Peyer's patch (tissue), 4 donors: ENCODE results near the gene AKAP6. TPM values are rescaled to one million over a fixed set of nuclear protein-coding genes. Genes with fewer than 3 reads are reported as not detected.

Source experiments
- DNase-seq, 3 donors: peaks; one replicate each; pipeline ENCODE4 v3.0.0-alpha.2; 2017 to 2019
- H3K27ac ChIP-seq, 4 donors: fragments of 200-600 bp; sonication (generic); one replicate each; pipeline ENCODE4 v1.5.1; 2016 to 2019
- H3K27me3 ChIP-seq, 2 donors: fragments of 200-600 bp; sonication (generic); one replicate each; pipeline ENCODE4 v1.5.1; 2019
- H3K36me3 ChIP-seq, 3 donors: fragments of 200-600 bp; sonication (generic); one replicate each; pipeline ENCODE4 v1.5.1; 2016 to 2019
- H3K4me1 ChIP-seq, 4 donors: fragments of 200-600 bp; sonication (generic); one replicate each; pipeline ENCODE4 v1.5.1; 2016 to 2019
- H3K4me3 ChIP-seq, 4 donors: fragments of 200-600 bp; sonication (generic); 1 replicate in 3 of 4; 2 replicates in 1 of 4; pipeline ENCODE4 v1.5.1; 2016 to 2019; ENCODE audit warnings: mild to moderate bottlenecking in 1 of 4
- H3K9me3 ChIP-seq, 4 donors: fragments of 200-600 bp; sonication (generic); one replicate each; pipeline ENCODE4 v1.5.1; 2016 to 2019; ENCODE audit warnings: mild to moderate bottlenecking in 1 of 4
- CTCF ChIP-seq, 6 experiments: fragments of 450-650 bp in 4 of 6; fragments of 200-600 bp in 2 of 6; sonication (generic) in 1 of 6; IDR thresholded peaks; one replicate each; pipeline ENCODE4 v1.5.1; 2017 to 2019; ENCODE audit warnings: antibody characterized with exemption in 6 of 6, mild to moderate bottlenecking in 3 of 6, moderate library complexity in 1 of 6
- POLR2A ChIP-seq, 2 donors: fragments of 450-650 bp; IDR thresholded peaks; one replicate each; pipeline ENCODE4 v1.5.1; 2017; ENCODE audit warnings: antibody characterized with exemption in 2 of 2, mild to moderate bottlenecking in 2 of 2, moderate library complexity in 2 of 2
- total RNA-seq, 4 donors: library from RNA; depleted of rRNA; stranded (reverse); fragments of >200 nt; gene quantifications; one replicate each; pipeline ENCODE4 v1.1.0, GENCODE V29; 2016

Gene AKAP6
- total RNA-seq, 4 donors from 2014 or later, result 7.6 to 21.5 (median 12.2) TPM

GRCh38 chr14:32654106-32654505 lies 325.0 kb downstream of the AKAP6 start:
- no peak for TF ChIP-seq CTCF (IDR thresholded peaks at IDR 0.05)
- no peak for TF ChIP-seq POLR2A (IDR thresholded peaks at IDR 0.05)
- no peak overlapping the region for H3K4me3 ChIP-seq
- no peak overlapping the region for H3K27ac ChIP-seq
- no peaks in the 10 kb centered on the region for H3K36me3 ChIP-seq
- H3K9me3 ChIP-seq, result no peaks in the 10 kb centered on the region
- DNase-seq, result no peak
- H3K4me1 ChIP-seq, result no peaks in the 10 kb centered on the region
- H3K27me3 ChIP-seq, result no peaks in the 10 kb centered on the region

- Histone ChIP-seq H3K36me3 (no peaks in the 10 kb centered on the region), H3K27ac (no peak overlapping the region), H3K4me3 (no peak overlapping the region), H3K4me1 (no peaks in the 10 kb centered on the region), H3K27me3 (no peaks in the 10 kb centered on the region), H3K9me3 (no peaks in the 10 kb centered on the region)
- TF ChIP-seq POLR2A (IDR thresholded peaks at IDR 0.05) (no peak), CTCF (IDR thresholded peaks at IDR 0.05) (no peak)
- DNase-seq, result no peak
These were observed 327.5 kb downstream of the AKAP6 start for GRCh38 chr14:32656601-32657000.

GRCh38 chr14:32657081-32657480 lies 328.0 kb downstream of the AKAP6 start:
- Histone ChIP-seq H3K27me3 (no peaks in the 10 kb centered on the region), H3K36me3 (no peaks in the 10 kb centered on the region), H3K9me3 (no peaks in the 10 kb centered on the region), H3K27ac (no peak overlapping the region), H3K4me1 (no peaks in the 10 kb centered on the region), H3K4me3 (no peak overlapping the region)
- TF ChIP-seq CTCF (IDR thresholded peaks at IDR 0.05) (no peak), POLR2A (IDR thresholded peaks at IDR 0.05) (no peak)
- peak in 1 of 3 donors; percentile 49 for DNase-seq

- no peak overlapping the region for H3K4me3 ChIP-seq
- no peak for TF ChIP-seq CTCF (IDR thresholded peaks at IDR 0.05)
- no peak for TF ChIP-seq POLR2A (IDR thresholded peaks at IDR 0.05)
- no peaks in the 10 kb centered on the region for H3K36me3 ChIP-seq
- H3K27ac ChIP-seq, result no peak overlapping the region
- no peaks in the 10 kb centered on the region for H3K27me3 ChIP-seq
- no peaks in the 10 kb centered on the region for H3K4me1 ChIP-seq
- no peak for DNase-seq
- no peaks in the 10 kb centered on the region for H3K9me3 ChIP-seq
These were observed 332.1 kb downstream of the AKAP6 start for GRCh38 chr14:32661216-32661615.

GRCh38 chr14:32662211-32662610 lies 333.1 kb downstream of the AKAP6 start:
- H3K9me3 ChIP-seq, result no peaks in the 10 kb centered on the region
- no peak for DNase-seq
- TF ChIP-seq CTCF (IDR thresholded peaks at IDR 0.05) (no peak), POLR2A (IDR thresholded peaks at IDR 0.05) (no peak)
- no peaks in the 10 kb centered on the region for H3K4me1 ChIP-seq
- H3K27me3 ChIP-seq, result no peaks in the 10 kb centered on the region
- no peak overlapping the region for H3K27ac ChIP-seq
- no peaks in the 10 kb centered on the region for H3K36me3 ChIP-seq
- no peak overlapping the region for H3K4me3 ChIP-seq

- DNase-seq, result no peak
- TF ChIP-seq POLR2A (IDR thresholded peaks at IDR 0.05) (no peak), CTCF (IDR thresholded peaks at IDR 0.05) (no peak)
- Histone ChIP-seq H3K4me3 (no peak overlapping the region), H3K27me3 (no peaks in the 10 kb centered on the region), H3K36me3 (no peaks in the 10 kb centered on the region), H3K4me1 (no peaks in the 10 kb centered on the region), H3K9me3 (no peaks in the 10 kb centered on the region), H3K27ac (no peak overlapping the region)
These were observed 337.2 kb downstream of the AKAP6 start for GRCh38 chr14:32666308-32666707.
